Kidney (tissue), 22 donors: ENCODE results near the gene CFAP20DC. TPM values are rescaled to one million over a fixed set of nuclear protein-coding genes. Genes with fewer than 3 reads are reported as not detected.
"Not testable (repeated sequence)": the region's sequence is repeated elsewhere in the genome, so short reads cannot be mapped to it uniquely, and the experiment has no call there.

ENCODE experiments used
- DNase-seq, 5 donors: peaks; one replicate each; pipeline ENCODE4 v3.0.0-alpha.2; 2013 to 2020
- FAIRE-seq: peaks from 2 replicates; lab custom pipeline; 2012; peaks lifted over from hg19 to GRCh38; lab: Jason Lieb, UNC
- H3K27ac ChIP-seq, 2 donors: one replicate each; pipeline ENCODE4 v1.7.0; 2013; ENCODE audit warnings: low read depth in 2 of 2, low read length in 2 of 2, inconsistent platforms in 1 of 2
- H3K27me3 ChIP-seq: one replicate; pipeline ENCODE4 v1.7.1; 2013; ENCODE audit warnings: low read length, inconsistent platforms; ENCODE audit not compliant: control insufficient read depth, insufficient read depth
- H3K36me3 ChIP-seq, 3 donors: one replicate each; pipeline versions ENCODE4 v1.7.0 to v1.7.1; 2013; ENCODE audit warnings: low read length in 3 of 3, control low read depth in 1 of 3, inconsistent platforms in 1 of 3; ENCODE audit not compliant: insufficient read depth in 3 of 3, control insufficient read depth in 2 of 3
- H3K4me1 ChIP-seq, 3 donors: one replicate each; pipeline versions ENCODE4 v1.7.0 to v1.7.1; 2013; ENCODE audit warnings: low read length in 3 of 3, inconsistent platforms in 1 of 3, low read depth in 1 of 3; ENCODE audit not compliant: control insufficient read depth in 2 of 3, insufficient read depth in 2 of 3
- H3K4me3 ChIP-seq, 3 donors: one replicate each; pipeline versions ENCODE4 v1.7.0 to v1.8.1; 2013; ENCODE audit warnings: low read length in 3 of 3, control low read depth in 1 of 3, inconsistent platforms in 1 of 3
- H3K9ac ChIP-seq, 3 donors: one replicate each; pipeline versions ENCODE4 v1.7.0 to v1.7.1; 2013; ENCODE audit warnings: low read length in 3 of 3, control low read depth in 1 of 3, inconsistent platforms in 1 of 3
- H3K9me3 ChIP-seq, 3 donors: one replicate each; pipeline versions ENCODE4 v1.7.0 to v1.7.1; 2013; ENCODE audit warnings: low read length in 3 of 3, control low read depth in 1 of 3, inconsistent platforms in 1 of 3; ENCODE audit not compliant: control insufficient read depth in 2 of 3, insufficient read depth in 1 of 3
- intact Hi-C: fragments of 100-400 bp; cut with DNase I; formaldehyde crosslinking; loops from one replicate; pipeline ENCODE4 v1.11.1; 2022
- long read RNA-seq, 10 donors: library from polyadenylated mRNA in 1 of 10; unstranded in 1 of 10; transcript quantifications; one replicate each; pipeline ENCODE4 v2.0.0 and lab custom pipeline, GENCODE V29; 2021 to 2026
- polyA plus RNA-seq: library from polyadenylated mRNA; stranded (reverse); fragments of 350-450 nt; fragmentation: Illumina TruSeq; extraction: RNeasy Lipid Tissue Mini Kit (QIAGEN cat#74804); gene quantifications from one replicate; pipeline ENCODE4 v1.2.3, GENCODE V29; 2014; ENCODE audit warnings: low read depth, low replicate concordance; ENCODE audit not compliant: insufficient read depth
- total RNA-seq: library from RNA; stranded (reverse); fragmentation: NEBNext Ultra II Directional; extraction: Animal tissue kit (Norgen Biotek cat#: 25700); gene quantifications from one replicate; pipeline ENCODE4 v1.2.1, GENCODE V29; 2021
- TF ChIP-seq, protein P1 (sequence below): IDR thresholded peaks from 3 replicates; pipeline ENCODE4 v1.5.1; 2012; ENCODE audit warnings: mild to moderate bottlenecking, moderate library complexity, borderline replicate concordance; ENCODE audit not compliant: insufficient read depth; ENCODE audit errors: extremely low read depth
- donor health status: control.
- donor health status: control.
- donor health status: control.
- donor health status: control.
- donor health status: control.
- donor health status: DM: yes; HTN: yes; CAD: no.
- donor health status: Normal renal cell carcinoma (clear cell type).

Gene CFAP20DC
- total RNA-seq, result 3.2 TPM
- polyA plus RNA-seq, result 0.73 TPM
- long read RNA-seq, donor 1, result 0 reads
- long read RNA-seq, donor 2, result 0 reads
- long read RNA-seq, donor 3, result 0 reads
- long read RNA-seq, donor 4, result 0 reads
- long read RNA-seq, donor 5, result 0 reads
- long read RNA-seq, donor 6, result 0 reads
- long read RNA-seq, donor 7, partial matches to known transcripts, result 1 of 3 reads
- long read RNA-seq, donor 7, other reads (novel, unspliced or antisense), result 2 of 3 reads
- long read RNA-seq, donor 8, result 0 reads
- long read RNA-seq, donor 9, result 0 reads
- long read RNA-seq, donor 10, result 0 reads

DNA sequence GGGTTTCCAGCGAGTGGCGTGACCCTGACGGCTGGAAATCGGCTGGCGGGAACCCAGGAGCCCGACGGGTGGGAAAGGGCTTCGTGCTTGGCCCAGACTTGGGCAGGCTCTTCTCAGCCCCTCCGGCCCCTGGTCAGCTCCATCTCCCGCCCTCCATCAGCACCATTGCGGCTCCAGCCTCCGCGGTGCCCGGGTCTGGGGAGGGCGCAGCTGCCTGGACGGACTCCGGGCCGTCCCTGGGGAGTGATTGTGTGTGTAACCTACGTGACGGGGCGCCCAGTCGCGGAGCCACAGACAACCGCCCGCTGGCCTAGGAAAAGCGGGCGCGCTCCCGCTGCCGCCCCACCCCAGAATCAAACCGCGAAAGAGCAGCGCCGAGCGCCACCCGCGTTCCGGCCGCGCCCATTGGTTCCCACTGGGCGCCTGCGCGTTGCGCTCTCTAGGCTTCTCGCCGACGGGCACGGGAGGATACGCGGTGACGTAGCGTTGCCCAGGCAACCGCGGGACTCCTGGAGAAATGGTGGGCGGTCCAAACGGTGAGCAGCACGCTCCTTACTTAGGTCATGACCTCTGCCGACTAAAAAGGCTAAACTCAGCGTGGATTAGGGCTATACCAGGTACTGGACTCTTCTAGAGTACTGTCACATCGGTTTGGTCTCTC lies at the start of gene CFAP20DC:
Gene CFAP20DC (minus strand): TSS at position 355 of the 661 bp plus-strand sequence. CDS start 394 bp downstream, outside the sequence.
- H3K4me1 ChIP-seq, result no peaks in the 10 kb centered on the region
- DNase-seq (peak; percentile 95 to 98 (median 97)), FAIRE-seq (no peak)
- H3K4me3 ChIP-seq, result peak within 1 kb of the TSS; percentile 58 to 78 (median 65)
- peak within 1 kb of the TSS in 2 of 3 donors; percentile 41 to 79 for H3K9ac ChIP-seq
- peak within 1 kb of the TSS in 1 of 2 donors; percentile 1 for H3K27ac ChIP-seq
- no peaks in the 10 kb centered on the region for H3K9me3 ChIP-seq
- no peaks in the 10 kb centered on the region for H3K36me3 ChIP-seq
- H3K27me3 ChIP-seq, result no peaks in the 10 kb centered on the region
- intact Hi-C loops, result no loop called here
- TF ChIP-seq, protein P1, sequence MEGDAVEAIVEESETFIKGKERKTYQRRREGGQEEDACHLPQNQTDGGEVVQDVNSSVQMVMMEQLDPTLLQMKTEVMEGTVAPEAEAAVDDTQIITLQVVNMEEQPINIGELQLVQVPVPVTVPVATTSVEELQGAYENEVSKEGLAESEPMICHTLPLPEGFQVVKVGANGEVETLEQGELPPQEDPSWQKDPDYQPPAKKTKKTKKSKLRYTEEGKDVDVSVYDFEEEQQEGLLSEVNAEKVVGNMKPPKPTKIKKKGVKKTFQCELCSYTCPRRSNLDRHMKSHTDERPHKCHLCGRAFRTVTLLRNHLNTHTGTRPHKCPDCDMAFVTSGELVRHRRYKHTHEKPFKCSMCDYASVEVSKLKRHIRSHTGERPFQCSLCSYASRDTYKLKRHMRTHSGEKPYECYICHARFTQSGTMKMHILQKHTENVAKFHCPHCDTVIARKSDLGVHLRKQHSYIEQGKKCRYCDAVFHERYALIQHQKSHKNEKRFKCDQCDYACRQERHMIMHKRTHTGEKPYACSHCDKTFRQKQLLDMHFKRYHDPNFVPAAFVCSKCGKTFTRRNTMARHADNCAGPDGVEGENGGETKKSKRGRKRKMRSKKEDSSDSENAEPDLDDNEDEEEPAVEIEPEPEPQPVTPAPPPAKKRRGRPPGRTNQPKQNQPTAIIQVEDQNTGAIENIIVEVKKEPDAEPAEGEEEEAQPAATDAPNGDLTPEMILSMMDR, result no peak

DNA sequence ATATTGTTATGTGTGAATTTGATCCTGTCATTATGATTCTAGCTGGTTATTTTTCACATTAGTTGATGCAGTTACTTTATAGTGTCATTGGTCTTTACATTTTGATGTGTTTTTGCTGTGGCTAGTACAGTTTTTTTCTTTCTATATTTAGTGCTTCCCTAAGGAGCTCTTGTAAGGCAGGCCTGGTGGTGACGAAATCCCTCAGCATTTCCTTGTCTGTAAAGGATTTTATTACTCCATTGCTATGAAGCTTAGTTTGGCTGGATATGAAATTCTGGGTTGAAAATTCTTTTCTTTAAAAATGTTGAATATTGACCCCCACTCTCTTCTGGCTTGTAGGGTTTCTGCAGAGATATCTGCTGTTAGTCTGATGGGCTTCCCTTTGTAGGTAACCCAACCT lies 48.7 kb upstream of the CFAP20DC start:
- H3K27ac ChIP-seq, FAIRE-seq, H3K4me1 ChIP-seq, intact Hi-C loops, H3K9ac ChIP-seq, H3K9me3 ChIP-seq, DNase-seq, H3K4me3 ChIP-seq, H3K36me3 ChIP-seq, H3K27me3 ChIP-seq: not testable (repeated sequence)

DNA sequence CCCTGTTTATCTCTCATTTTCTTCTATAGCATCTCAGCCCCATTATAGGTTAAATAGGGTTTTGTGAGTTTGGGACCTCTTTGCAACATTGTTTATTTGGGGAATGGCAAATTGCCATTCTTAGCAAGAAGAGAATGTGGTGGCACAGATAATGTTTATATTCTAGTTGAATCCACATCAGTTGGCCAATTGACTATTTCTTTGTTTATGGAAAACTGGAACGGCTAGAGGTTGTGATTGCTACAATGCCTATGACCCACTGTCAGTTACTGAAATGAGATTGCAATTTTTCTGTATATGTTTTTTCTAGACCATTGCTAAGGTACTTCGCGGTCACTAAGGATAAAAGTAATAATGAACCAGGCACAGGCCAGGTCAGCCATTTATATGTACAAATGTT lies 44.6 kb upstream of the CFAP20DC start:
- FAIRE-seq (no peak), DNase-seq (no peak)
- TF ChIP-seq, protein P1, result no peak
- Histone ChIP-seq H3K27me3 (no peaks in the 10 kb centered on the region), H3K36me3 (no peaks in the 10 kb centered on the region), H3K27ac (no peak overlapping the region), H3K9ac (no peak overlapping the region), H3K4me3 (no peak overlapping the region), H3K4me1 (no peaks in the 10 kb centered on the region), H3K9me3 (no peaks in the 10 kb centered on the region)
- intact Hi-C loops, result no loop called here

- H3K27ac ChIP-seq, result no peak overlapping the region
- intact Hi-C loops, result no loop called here
- H3K27me3 ChIP-seq, result no peaks in the 10 kb centered on the region
- H3K9ac ChIP-seq, result no peak overlapping the region
- H3K4me3 ChIP-seq, result no peak overlapping the region
- no peaks in the 10 kb centered on the region for H3K36me3 ChIP-seq
- TF ChIP-seq, protein P1, result no peak
- no peaks in the 10 kb centered on the region for H3K4me1 ChIP-seq
- DNase-seq, result no peak
- no peaks in the 10 kb centered on the region for H3K9me3 ChIP-seq
- FAIRE-seq, result no peak
Measured at GRCh38 chr3:59093521-59093920, 43.7 kb upstream of the CFAP20DC start.
